RCC 7860 (cell line): ENCODE data around the gene EEF1AKMT3.
A peak's percentile ranks its signal among the peaks of the same experiment; 100 is the strongest.

Source experiments
- DNase-seq: peaks from one replicate; pipeline ENCODE4 v3.0.0-alpha.2; 2015; ENCODE audit warnings: low spot score
- FAIRE-seq: peaks from 2 replicates; lab custom pipeline; 2012; peaks lifted over from hg19 to GRCh38; lab: Jason Lieb, UNC

EEF1AKMT3 gene

DNA sequence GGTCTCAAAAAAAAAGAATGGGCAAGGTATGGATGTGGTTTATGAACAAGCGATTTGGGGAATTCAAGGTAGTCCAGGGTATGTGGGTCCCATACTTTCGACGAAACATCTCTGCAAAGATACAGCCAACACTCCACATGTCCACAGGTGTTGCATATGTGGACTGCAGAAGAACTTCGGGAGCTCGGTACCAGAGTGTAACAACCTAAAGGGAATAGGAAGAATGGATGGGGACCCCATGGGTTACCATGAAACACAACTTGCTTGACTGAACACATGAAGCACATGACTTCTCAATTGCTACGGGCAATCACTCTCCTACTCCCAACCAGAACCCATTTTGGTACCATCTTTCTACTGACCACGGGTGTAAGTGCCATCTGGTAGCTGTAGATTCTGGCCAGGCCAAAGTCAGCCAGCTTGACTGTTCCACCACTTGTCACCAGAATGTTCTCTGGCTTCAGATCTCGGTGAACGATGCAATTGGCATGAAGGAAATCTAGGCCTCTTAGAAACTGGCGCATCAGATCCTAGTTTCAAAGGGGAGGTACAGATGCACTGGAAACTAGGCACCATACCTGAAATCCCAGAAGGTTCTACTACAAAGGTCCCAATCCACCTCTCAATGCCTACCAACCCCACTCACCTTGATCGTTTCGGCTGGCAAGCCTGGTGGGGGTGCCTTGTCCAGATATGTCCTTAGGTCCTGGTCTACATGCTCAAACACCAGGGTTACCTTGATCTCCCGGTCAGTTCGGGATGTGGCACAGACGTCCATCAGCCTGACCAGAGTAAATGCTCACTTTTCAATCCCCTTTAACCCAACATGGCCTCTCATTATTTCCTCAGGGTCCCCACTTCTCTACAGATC, 21.6 kb upstream of the EEF1AKMT3 start:
- FAIRE-seq, result no peak
- DNase-seq, result no peak

DNA sequence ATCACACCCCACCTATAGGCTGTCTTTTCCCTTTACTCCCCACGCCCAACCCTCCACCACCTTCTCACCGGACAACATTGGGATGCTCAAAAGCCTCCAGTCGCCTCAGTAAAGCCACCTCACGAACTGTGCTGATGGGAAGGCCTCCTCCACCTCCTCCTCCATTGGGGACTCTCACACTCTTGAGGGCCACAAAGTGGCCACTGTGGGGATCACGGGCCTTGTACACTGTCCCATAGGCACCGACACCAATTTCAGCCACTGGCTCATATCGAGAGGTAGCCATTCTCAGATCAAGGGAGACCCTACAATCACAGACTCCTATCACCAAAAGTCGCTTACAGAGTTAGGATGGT, 21.0 kb upstream of the EEF1AKMT3 start:
- no peak for FAIRE-seq
- DNase-seq, result no peak

DNA sequence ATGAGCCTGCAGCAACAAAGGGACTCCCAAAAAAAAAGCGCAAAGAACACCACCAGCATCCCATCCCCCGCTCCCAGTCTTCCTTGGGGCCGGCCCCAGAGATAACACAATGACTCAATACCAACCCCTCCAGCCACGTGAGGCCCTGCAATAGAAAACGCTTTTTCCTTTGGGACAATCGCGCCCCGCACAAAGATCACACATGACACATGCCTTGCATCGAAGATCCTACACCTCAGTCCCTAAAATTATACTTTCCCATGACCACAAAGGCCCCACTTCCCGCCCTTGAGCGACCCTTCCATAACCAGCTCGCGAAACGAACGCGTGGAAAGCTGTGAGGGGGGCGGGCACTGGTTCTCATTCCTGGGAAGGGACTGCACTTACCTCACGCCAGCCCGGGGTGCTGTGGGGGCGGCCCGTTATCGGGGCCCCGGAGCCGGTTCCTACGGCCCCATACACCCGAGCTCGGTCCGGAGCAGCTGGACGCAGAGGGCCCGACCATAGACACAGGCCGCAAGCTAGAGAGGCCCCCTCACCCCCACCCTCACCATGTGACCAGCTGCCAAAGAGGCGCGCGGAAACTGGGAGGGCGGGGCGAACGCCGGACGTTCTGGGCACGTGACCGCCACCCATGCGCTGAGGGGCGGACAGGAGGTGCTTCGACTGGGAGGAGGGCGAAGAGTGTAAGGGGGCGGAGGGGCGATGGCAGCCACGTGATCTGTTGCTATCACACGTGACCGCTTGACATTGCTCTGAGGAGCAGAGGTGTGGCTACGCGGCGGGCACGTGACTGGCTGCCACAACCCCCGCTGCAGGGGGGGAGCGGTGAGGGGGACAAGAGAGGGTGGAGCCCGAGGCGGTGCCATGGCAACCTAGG, 20.4 kb upstream of the EEF1AKMT3 start, which contains the start of gene CDK4:
CDK4 (minus strand) TSS at position 523 of the 880 bp plus-strand sequence. CDS start 593 bp downstream, outside the sequence.
- DNase-seq, result peak; percentile 97
- FAIRE-seq, result peak; percentile 80

DNA sequence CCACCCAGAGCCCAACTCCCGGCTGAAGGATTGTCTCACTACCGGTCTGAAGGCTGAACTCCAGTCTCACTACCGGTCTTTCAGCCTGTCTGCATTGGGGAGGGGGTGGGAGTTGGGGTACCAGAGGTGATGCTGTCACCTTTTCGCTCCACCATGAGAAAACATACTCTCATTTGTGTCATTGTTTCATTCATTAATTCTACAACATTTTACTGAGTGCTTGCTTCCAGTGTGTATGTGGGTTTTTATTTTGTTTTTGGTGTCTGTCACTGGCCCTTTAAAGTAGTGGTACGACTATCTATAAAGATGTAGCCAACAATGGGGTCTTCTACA, 19.8 kb upstream of the EEF1AKMT3 start:
- no peak for FAIRE-seq
- DNase-seq, result no peak

DNA sequence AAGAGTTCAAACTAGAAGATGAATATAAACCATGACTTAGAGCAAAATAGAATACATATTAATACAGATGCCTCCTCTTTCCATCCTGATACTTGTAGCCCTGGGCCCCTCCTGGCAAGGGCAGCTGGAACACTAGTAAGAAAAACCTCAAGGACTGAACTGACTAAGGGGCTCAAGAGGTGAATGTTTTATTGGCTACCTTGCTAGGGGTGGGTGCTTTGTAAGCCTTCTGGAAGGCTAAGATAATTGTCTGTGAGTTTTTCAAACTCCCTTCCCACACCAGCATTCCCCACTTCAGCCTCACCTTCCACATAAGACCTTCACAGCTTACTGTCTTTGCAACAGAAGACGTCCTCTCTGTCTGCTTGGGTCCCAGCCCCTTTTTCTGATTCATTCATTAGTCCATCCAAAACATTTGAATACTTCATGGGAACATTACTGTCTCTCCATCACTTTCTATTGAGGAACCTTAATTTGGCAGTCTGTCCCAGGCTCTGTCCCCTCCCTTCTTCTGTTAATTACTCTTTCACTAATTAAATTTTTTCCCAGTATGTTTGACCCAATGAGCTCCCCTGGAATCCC, 18.6 kb upstream of the EEF1AKMT3 start:
- no peak for FAIRE-seq

DNA sequence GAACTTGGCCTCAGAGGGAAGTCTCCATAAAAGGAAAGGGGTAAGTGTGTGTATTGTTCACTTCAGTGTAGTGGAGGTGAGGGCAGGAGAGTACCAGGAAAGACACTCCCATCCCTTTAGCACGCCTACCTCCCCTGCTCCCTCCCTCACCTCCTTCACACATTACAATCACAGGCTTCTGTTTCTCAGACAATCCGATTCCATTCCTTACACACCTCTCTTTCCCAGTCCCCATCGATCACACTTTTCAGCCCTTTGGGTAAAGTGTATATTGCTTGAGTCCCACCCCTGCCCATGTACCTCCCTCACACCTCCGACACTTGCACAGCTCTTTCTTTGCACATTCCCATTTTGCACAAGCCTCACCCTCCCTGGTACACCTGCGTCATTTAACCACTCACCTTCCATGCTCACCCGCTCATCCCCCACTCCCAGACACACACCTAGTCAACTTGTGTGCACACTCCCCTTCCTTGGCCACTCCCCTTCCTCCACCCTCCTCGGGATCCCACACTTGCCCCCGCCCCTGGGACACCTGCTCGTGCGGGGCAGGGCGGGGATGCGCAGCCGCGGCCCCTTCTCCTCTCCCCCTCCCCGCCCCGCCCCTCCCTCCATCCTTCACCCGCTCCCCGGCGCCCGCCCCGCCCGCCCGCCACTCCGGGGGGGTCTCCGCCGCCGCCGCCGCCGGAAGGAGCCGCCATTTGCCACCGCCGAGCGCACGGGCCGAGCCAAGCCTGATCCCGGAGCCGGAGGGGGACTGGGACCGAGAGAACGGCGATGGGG, 17.8 kb upstream of the EEF1AKMT3 start, which contains the start of gene MARCHF9:
MARCHF9 (plus strand) TSS at position 693 of the 783 bp plus-strand sequence. CDS start 426 bp downstream, outside the sequence.
- DNase-seq (no peak), FAIRE-seq (no peak)

More for the DNA sequence above, 18.6 kb upstream of the EEF1AKMT3 start:
- no peak for DNase-seq

DNA sequence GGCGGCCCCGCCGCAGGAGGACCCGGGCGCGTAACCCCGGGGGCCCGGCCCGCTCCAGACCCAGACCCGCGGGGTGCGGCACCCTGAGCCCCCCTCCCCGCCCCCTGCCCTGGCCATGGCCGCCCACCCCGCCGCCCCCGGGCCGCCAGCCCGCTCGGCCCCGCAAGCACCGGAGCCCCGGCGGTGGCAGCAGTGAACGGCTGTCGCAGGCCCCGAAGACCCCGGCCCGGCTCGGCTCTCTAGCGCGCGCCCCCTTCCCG, 17.3 kb upstream of the EEF1AKMT3 start:
- no peak for FAIRE-seq
- DNase-seq, result no peak

DNA sequence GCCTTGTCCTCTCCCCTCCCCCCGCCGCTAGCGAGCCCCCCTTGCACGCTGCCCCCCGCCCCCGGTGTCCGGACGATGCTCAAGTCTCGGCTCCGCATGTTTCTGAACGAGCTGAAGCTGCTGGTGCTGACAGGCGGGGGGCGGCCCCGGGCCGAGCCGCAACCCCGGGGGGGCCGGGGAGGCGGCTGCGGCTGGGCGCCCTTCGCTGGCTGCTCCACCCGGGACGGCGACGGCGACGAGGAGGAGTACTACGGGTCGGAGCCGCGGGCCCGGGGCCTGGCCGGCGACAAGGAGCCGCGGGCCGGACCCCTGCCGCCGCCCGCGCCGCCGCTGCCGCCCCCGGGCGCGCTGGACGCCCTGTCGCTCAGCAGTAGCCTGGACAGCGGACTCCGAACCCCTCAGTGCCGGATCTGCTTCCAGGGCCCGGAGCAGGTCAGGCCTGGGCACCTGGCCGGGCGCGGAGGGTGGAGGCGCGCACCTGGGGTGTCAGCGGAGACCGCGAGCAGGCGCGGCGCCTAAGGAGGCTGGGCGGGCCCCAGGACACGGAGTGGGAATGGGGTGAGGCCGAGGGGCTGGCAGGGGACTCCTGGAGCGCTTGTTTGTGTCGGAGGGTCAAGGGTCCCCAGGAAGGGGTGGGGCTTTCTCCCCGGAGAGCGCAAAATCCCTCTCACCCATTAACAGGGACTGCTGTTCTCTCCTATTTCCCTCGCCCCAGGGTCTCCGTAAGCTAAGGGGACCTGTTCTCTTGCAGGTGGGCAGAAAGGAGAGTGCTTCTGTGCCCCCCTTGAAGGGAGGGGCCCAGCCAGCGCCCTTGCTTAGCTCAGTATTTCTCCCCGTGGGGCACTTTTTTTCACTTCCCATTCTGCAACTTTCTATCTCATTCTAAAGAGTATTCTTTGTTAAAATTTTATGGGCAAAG, 16.7 kb upstream of the EEF1AKMT3 start:
- FAIRE-seq, result no peak
- no peak for DNase-seq

DNA sequence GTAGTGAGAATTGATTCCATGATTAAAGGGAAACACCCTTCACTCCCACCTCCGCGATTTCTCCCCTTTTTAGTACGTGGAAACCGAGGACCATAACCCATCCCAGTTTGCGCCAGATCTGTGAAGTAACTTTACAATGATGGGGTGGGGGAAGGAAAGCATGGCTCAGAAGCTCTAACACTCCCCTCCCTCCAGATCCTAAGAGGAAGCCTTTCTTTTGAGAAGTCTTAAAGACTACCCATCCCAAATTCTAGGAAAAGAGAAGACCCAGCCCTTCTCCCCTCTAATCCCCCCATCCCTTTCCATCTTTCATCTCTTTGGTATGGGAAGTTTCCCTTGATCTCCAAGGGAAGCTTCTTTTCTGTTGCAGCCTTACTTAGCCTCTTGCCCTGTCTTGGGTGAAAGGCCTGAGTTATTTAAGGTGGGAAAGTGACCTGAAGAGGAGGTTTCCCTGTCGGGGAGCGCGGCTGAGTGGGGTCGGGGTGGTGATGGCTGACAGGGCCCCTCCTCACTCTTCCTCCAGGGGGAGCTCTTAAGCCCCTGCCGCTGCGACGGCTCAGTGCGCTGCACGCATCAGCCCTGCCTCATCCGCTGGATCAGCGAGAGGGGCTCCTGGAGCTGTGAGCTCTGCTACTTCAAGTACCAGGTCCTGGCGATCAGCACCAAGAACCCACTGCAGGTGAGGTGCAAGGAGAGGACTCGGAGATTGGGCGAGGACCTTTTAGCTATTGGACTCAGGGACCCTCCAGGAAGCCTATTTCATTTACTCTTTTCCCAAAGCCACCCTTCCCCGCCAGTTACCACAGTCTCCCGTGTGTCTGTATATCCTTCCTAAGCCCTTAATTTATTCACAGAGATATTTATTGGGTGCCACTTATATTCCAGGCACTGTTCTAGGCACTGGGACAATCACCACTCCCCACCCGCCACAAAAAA, 15.7 kb upstream of the EEF1AKMT3 start:
- DNase-seq, result no peak
- FAIRE-seq, result no peak

DNA sequence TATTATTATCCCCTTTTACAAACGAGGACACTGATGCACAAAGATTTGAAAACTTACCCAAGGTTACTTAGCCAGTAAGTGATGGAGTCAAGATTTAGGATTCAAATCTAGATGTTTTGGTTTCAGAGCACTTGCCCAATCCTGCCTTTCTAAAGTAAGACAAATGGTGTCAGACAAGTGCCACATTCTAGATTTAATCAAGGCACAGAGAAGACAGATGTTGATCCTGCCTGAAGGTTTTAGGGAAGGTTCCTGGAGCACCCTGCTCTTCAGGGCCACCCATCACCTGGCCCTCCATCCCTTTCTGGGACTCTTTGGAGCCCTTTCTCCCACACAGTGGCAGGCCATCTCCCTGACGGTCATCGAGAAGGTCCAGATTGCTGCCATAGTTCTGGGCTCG, 14.6 kb upstream of the EEF1AKMT3 start:
- DNase-seq (no peak), FAIRE-seq (no peak)

DNA sequence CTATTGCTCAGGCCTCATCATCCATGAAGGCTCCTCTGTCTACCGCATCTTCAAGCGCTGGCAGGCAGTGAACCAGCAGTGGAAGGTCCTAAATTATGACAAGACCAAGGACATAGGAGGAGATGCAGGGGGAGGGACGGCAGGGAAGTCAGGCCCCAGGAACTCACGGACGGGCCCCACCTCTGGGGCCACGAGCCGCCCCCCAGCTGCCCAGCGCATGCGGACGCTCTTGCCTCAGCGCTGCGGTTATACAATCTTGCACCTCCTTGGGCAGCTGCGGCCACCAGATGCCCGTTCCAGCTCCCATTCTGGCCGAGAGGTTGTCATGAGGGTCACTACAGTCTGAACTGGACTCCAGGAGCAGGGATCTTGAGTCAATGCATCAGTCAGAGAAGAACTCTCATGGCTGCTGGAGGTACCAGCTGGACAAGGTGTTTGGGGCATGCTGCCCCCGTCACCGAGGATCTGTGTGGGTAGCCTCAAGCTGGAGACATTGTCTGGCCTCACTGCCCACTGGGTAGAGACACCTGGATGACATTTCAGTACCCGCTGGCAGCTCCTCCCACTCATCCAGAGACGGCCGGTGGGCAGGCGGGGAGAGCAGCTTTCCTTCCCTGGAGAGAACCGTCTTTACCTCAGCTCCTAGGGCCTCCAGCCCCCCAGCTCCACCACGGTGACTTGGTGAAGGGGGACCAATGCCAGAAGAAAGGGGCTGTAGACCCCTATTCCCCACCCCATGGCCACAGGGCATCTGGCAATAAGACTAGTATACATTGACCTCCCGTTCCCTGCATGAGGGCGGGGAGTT, 13.7 kb upstream of the EEF1AKMT3 start:
- FAIRE-seq (no peak), DNase-seq (no peak)

DNA sequence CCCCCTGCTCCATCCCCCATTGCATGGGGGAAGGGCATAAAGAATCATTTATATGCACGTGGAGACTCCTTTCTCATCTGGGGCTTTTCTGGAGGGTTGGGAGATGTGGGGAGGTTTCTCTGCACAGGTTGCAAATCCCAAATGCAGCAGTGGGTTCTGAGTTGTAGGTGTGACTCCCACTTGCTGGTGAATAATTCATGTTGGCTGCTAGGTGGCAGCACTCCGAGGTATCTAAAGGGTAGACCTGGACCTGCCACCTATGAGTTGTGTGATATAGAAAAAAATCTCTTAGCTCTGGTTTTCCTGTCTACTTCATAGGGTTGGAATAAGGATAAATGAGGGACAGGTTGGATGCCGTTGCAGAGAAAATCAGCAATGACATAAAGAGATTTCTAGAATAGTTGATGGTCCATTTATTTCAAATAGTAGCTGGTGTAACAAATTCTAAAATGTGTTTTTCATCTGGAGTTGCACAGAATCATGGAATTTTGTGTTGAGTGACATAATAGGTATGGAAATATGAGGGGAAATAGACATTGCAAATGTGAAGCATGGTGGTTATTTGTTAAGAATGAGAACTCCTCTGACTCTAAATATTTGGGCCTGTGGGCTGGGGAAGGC, 12.9 kb upstream of the EEF1AKMT3 start:
- DNase-seq, result no peak
- no peak for FAIRE-seq

DNA sequence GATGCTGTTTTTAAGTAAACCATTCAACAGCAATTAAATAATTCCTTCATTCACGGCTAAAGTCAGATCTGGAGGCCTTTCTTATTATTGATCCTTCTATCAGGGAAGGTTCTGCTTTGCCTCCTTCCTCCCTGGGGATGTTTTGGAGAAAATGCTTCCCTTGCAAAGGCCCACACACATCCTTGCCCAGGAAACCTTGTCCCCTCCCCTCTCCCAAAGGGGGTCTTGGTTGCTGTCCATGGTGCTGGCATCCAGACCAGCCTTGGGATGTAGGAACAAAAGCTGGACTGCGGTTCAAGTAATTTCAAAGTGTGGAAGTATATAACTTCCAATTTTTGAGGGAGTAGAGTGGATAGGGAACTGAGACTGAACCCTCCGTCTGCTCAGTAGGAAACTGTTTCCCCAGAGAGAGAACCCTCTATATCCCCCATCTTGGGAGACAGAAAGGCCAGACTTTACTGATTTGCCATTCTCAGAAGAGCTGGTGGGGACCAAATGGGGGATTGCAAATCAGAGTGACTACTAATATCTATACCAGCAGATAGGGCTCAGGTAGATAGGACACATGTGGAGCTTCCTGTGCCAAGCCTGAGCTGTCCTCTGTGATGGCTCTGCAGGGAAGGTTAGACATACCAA, 11.9 kb upstream of the EEF1AKMT3 start:
- no peak for FAIRE-seq
- no peak for DNase-seq

DNA sequence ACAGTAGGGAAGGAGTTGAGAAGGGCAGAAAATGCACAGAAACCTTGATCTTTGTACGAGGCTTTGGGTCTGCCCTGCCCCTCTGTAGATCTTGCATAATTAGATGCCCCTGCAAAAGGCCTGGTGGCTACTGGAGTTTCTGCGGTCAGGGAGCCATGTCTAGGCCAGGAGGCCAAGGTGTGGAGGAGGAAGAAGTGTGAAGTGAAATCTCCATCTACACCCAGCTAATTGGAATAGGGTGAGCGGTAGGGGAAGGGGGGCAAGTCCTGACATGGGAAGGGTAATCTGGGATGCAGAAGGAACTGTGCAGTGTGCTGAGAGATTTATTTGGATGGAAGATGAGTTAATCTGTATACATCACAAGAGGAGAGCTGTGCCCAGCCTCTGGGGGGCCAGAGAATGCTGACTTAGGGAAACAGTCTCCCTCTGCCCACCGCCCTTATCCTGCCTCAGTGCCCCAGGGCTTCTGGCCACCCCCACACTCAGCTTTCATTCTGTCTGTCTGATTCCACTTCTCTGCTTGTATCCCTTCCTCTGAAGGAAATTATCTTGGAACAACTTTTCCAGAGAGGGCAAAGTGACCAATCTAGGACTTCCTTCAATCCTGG, 10.9 kb upstream of the EEF1AKMT3 start:
- FAIRE-seq, result no peak
- no peak for DNase-seq

DNA sequence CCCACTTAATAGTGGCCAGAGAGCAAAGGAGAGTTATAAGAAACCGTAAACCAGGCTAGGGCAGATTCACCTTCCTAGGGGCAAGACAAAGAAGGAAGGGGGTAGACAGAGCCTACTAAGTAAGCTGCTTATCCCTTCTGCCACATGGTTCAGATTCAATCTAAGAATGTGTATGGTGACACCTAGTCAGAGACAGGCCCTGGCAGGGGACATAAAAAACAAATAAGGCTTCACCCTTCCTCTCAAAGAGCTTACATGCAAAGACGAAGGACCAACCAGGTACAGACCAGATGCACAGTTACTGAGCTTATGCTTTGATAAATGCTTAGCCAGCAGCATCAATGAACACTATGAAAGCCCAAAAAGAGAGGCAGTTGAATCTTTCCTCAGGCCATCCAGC, 10.0 kb upstream of the EEF1AKMT3 start:
- DNase-seq (no peak), FAIRE-seq (no peak)

DNA sequence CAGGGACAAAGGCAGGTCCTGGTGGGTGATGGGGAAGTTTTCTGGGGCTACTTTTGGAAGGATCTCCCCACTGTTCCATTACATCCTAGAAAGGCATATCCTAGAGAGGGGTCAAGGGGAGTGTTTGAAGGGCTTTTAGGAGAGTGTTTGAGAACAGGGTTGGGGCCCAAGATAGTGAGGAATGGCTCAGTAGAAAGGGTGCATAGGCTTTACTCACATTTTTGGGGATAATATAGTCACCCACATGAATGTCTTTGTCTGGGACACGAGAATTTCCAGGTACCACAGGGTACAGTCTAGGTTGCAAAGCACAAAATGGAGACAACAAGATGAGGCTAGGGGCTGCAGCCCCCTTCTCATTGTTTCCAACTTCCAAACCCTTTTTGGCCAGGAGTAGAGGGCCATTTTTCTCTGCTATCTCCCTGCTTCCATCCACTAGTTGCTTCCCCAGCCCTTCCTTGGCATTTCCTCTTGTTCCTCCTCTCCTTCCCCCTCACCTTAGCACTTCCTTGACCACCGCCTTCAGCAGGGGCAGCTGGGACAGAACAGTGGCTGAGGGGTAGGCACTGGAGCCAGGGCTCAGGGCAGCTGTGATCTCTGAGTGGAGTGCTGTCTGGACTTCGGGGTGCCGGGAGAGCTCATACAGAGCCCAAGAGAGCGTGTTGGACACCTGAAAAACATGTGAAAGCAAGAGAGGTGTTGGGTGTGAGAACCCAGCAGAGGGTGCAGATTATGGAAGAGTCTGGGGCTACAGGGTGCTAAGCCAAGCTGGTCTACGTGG, 8.3 kb upstream of the EEF1AKMT3 start:
- FAIRE-seq, result no peak
- DNase-seq, result no peak
